Activated CD8-positive, alpha-beta memory T cell treated with anti-CD3 and anti-CD28 coated beads, Interleukin-2, amount 50 U/mL, for 1 hour (primary cell): ENCODE results near the gene NUP62.
"Not testable (repeated sequence)": the region's sequence is repeated elsewhere in the genome, so short reads cannot be mapped to it uniquely, and the experiment has no call there.

Experiments
- DNase-seq: peaks from one replicate; pipeline ENCODE4 v3.0.0-alpha.2; 2020; ENCODE audit errors: extremely low read depth

NUP62 gene

GRCh38 chr19:49929121-49929610 is at the start of gene NUP62, which contains the start of gene ATF5:
Gene NUP62 (minus strand): TSS chr19:49929504. CDS start chr19:49909807, 19,697 bp downstream.
Gene ATF5 (plus strand): TSS chr19:49929205. CDS start chr19:49930851, 1,646 bp downstream.
- DNase-seq = peak; percentile 87

- no peak for DNase-seq
Observed at GRCh38 chr19:49978324-49978723, 49.0 kb upstream of the NUP62 start.

GRCh38 chr19:49977881-49978280 is 48.6 kb upstream of the NUP62 start:
- DNase-seq = no peak

GRCh38 chr19:49977076-49977475 is 47.8 kb upstream of the NUP62 start:
- DNase-seq = no peak

GRCh38 chr19:49976496-49976895 is 47.2 kb upstream of the NUP62 start:
- no peak for DNase-seq

- DNase-seq = no peak
Observed at GRCh38 chr19:49975051-49975450, 45.7 kb upstream of the NUP62 start.

GRCh38 chr19:49973987-49974386 is 44.7 kb upstream of the NUP62 start:
- no peak for DNase-seq

GRCh38 chr19:49972841-49973240 is 43.5 kb upstream of the NUP62 start:
- no peak for DNase-seq

GRCh38 chr19:49971991-49972411 is 42.7 kb upstream of the NUP62 start:
- DNase-seq = no peak

GRCh38 chr19:49969355-49969754 is 40.1 kb upstream of the NUP62 start:
- DNase-seq = not testable (repeated sequence)

GRCh38 chr19:49968279-49968922 is 39.1 kb upstream of the NUP62 start:
- DNase-seq = no peak

GRCh38 chr19:49960980-49961379 is 31.7 kb upstream of the NUP62 start, which contains the start of gene SIGLEC11:
Gene SIGLEC11 (minus strand): TSS chr19:49961172. CDS start chr19:49961081, 91 bp downstream.
- not testable (repeated sequence) for DNase-seq

GRCh38 chr19:49959892-49960291 is 30.6 kb upstream of the NUP62 start:
- not testable (repeated sequence) for DNase-seq

- not testable (repeated sequence) for DNase-seq
Observed at GRCh38 chr19:49958596-49958995, 29.3 kb upstream of the NUP62 start.

- DNase-seq = not testable (repeated sequence)
Observed at GRCh38 chr19:49958144-49958543, 28.8 kb upstream of the NUP62 start.

- DNase-seq = no peak
Observed at GRCh38 chr19:49957262-49957915, 28.1 kb upstream of the NUP62 start.

GRCh38 chr19:49956115-49956495 is 26.8 kb upstream of the NUP62 start:
- no peak for DNase-seq

GRCh38 chr19:49954933-49955332 is 25.6 kb upstream of the NUP62 start:
- no peak for DNase-seq

GRCh38 chr19:49954092-49954829 is 25.0 kb upstream of the NUP62 start:
- no peak for DNase-seq

GRCh38 chr19:49953416-49953815 is 24.1 kb upstream of the NUP62 start:
- no peak for DNase-seq

GRCh38 chr19:49952906-49953305 is 23.6 kb upstream of the NUP62 start:
- DNase-seq = no peak

GRCh38 chr19:49952479-49952836 is 23.2 kb upstream of the NUP62 start:
- DNase-seq = no peak
